Heart right ventricle (tissue), 16 donors: Measurements from ENCODE around the gene TUBB4A. TPM values are rescaled to one million over a fixed set of nuclear protein-coding genes. Genes with fewer than 3 reads are reported as not detected.

Source experiments
- ATAC-seq, 8 donors: fragments of 200-7000 bp; cut with Tn5 transposase; one replicate each; pipeline ENCODE4 v1.9.1; 2020; ENCODE audit warnings: mild to moderate bottlenecking in 8 of 8, moderate library complexity in 8 of 8, moderate number of reproducible peaks in 1 of 8
- DNase-seq, 2 donors: peaks; one replicate each; pipeline ENCODE4 v3.0.0-alpha.2; 2020
- H3K27ac ChIP-seq, 10 donors: fragments of 200-600 bp; sonication (generic) in 2 of 10; one replicate each; pipeline versions ENCODE4 v1.5.0 to v1.8.0; 2020 to 2022; ENCODE audit warnings: mild to moderate bottlenecking in 3 of 10
- H3K27me3 ChIP-seq, 7 donors: fragments of 200-600 bp; one replicate each; pipeline ENCODE4 v1.8.0; 2021 to 2022; ENCODE audit warnings: mild to moderate bottlenecking in 2 of 7
- H3K36me3 ChIP-seq, 9 donors: fragments of 200-600 bp; sonication (generic) in 1 of 9; one replicate each; pipeline versions ENCODE4 v1.5.0 to v1.8.0; 2020 to 2022; ENCODE audit warnings: mild to moderate bottlenecking in 2 of 9
- H3K4me1 ChIP-seq, 9 donors: fragments of 200-600 bp; sonication (generic) in 1 of 9; one replicate each; pipeline versions ENCODE4 v1.5.0 to v1.8.0; 2020 to 2022; ENCODE audit warnings: mild to moderate bottlenecking in 4 of 9
- H3K4me3 ChIP-seq, 10 donors: fragments of 200-600 bp; sonication (generic) in 2 of 10; one replicate each; pipeline versions ENCODE4 v1.5.0 to v1.8.0; 2020 to 2022; ENCODE audit warnings: mild to moderate bottlenecking in 7 of 10, moderate library complexity in 2 of 10
- H3K9me3 ChIP-seq, 11 donors: fragments of 200-600 bp in 10 of 11; sonication (generic) in 2 of 11; one replicate each; pipeline versions ENCODE4 v1.5.0 to v1.8.0; 2013 to 2022; ENCODE audit warnings: mild to moderate bottlenecking in 2 of 11, control low read depth in 1 of 11, moderate library complexity in 1 of 11
- CTCF ChIP-seq, 9 donors: fragments of 200-600 bp; sonication (generic) in 2 of 9; IDR thresholded peaks; one replicate each; pipeline versions ENCODE4 v1.5.0 to v1.8.0; 2021 to 2022; ENCODE audit warnings: antibody characterized with exemption in 9 of 9, mild to moderate bottlenecking in 5 of 9, moderate library complexity in 1 of 9
- WGBS, 2 donors: extraction: QIAGEN DNeasy Blood & Tissue Kit; methylation state at CpG; one replicate each; pipeline ENCODE4 v1.1.7; 2013; ENCODE audit warnings: inconsistent platforms in 1 of 2; 5-methylcytosine and 5-hydroxymethylcytosine counted together
- intact Hi-C, 10 donors: fragments of 100-400 bp; cut with DNase I; formaldehyde crosslinking; loops; one replicate each; pipeline versions ENCODE4 v1.11.1 to v1.14.2; 2022
- polyA plus RNA-seq, 2 donors: library from polyadenylated mRNA; stranded (reverse); fragments of 200-250 nt; gene quantifications; one replicate each; pipeline ENCODE4 v1.2.3, GENCODE V29; 2013
- total RNA-seq, 10 donors: library from RNA; stranded (reverse); fragmentation: NEBNext Ultra II Directional in 3 of 10; extraction: Animal tissue kit (Norgen Biotek cat#: 25700) in 3 of 10; gene quantifications; one replicate each; pipeline versions ENCODE4 v1.2.1 to v1.2.4, GENCODE V29; 2021 to 2023
- donor health status: Arrhythmogenic right ventricular cardiomyopathy.
- donor health status: ischemic (EF 13 %, LVEDD 7.1; RV severe dilation, severe dysfunction).
- donor health status: healthy with polysubstance abuse.
- donor health status: DM: no; HTN: yes; CAD: no.
- donor health status: DM: no; HTN: no; CAD: no.
- donor health status: ischemic (EF 25% LVEDD 6.9; RV normal size, moderate dysfunction).
- donor health status: ischemic (EF 25% LVEDD 5.7; RV mildly dilated, moderate dysfunction).
- donor health status: healthy.
- donor health status: DM: yes; HTN: yes; CAD: no.
- donor health status: Ischemic cardiomyopathy.
- donor health status: ischemic (EF 35%, LVEDD 5.7; RV mildly dilated, moderate dysfunction).
- donor health status: nonischemic (EF 11% LVEDD 7.7; RV severe dilation, severe dysfunction).
- donor health status: DM: yes; HTN: yes; CAD: no.
- donor health status: PGD.
- donor health status: ischemic (EF 29% LVEDD 5.4; RV normal size, mild dysfunction).
- donor health status: nonischemic (EF 23%, LVEDD 6.1; RV moderate dilation, normal function).

TUBB4A gene
- total and polyA plus RNA-seq, 12 donors: 0.19 to 6.6 (median 0.81) TPM

- peaks cover 0 to 50% (median 25%) of the 10 kb centered on the region in 7 donors for H3K27me3 ChIP-seq
- WGBS, 2 donors: 11 to 26% methylated on average over 11 of the region's 11 CpGs
- ATAC-seq (no peak), DNase-seq (no peak)
- intact Hi-C loops: no loop called here
- H3K27ac ChIP-seq: no peak overlapping the region
- TF ChIP-seq CTCF (IDR thresholded peaks at IDR 0.05): no peak
- no peaks in the 10 kb centered on the region for H3K36me3 ChIP-seq
- peaks cover 0 to 9% (median 0%) of the 10 kb centered on the region in 11 donors for H3K9me3 ChIP-seq
- no peak overlapping the region for H3K4me3 ChIP-seq
- H3K4me1 ChIP-seq: peaks cover 6 to 46% (median 26%) of the 10 kb centered on the region in 9 donors
These were observed 31.8 kb upstream of the TUBB4A start for GRCh38 chr19:6533746-6534418.

- ATAC-seq: no peak
- peak overlapping the region in 1 of 10 donors; percentile 12 for H3K4me3 ChIP-seq
- peaks cover 0 to 9% (median 0%) of the 10 kb centered on the region in 11 donors for H3K9me3 ChIP-seq
- intact Hi-C loops: no loop called here
- DNase-seq: no peak
- no peaks in the 10 kb centered on the region for H3K36me3 ChIP-seq
- WGBS, 2 donors: 52 to 65% methylated on average over 3 of the region's 3 CpGs
- TF ChIP-seq CTCF (IDR thresholded peaks at IDR 0.05): no peak
- H3K27ac ChIP-seq: no peak overlapping the region
- H3K27me3 ChIP-seq: peaks cover 0 to 50% (median 25%) of the 10 kb centered on the region in 7 donors
- H3K4me1 ChIP-seq: peaks cover 6 to 55% (median 26%) of the 10 kb centered on the region in 9 donors
These were observed 30.9 kb upstream of the TUBB4A start for GRCh38 chr19:6533000-6533328.

GRCh38 chr19:6532244-6532999, 30.3 kb upstream of the TUBB4A start:
- 48 to 62% methylated on average over 31 of the region's 31 CpGs for WGBS, 2 donors
- H3K4me3 ChIP-seq: peak overlapping the region in 1 of 10 donors; percentile 12
- no peak for ATAC-seq

DNA sequence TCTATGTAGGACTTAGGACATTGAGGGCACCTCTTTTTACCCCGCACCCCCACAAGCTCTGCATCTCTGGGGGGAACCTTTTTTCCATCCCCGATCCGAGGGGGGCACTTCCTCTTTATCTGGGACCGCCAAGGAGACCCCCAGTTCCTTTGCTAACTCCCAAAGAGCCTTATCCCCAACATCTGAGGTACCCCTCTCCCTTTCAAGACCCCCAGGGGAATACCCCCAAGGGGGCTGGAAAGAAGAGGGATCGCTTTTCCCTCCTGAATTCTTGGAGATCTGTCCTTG, 29.8 kb upstream of the TUBB4A start:
- TF ChIP-seq CTCF (IDR thresholded peaks at IDR 0.05): no peak
- Histone ChIP-seq H3K36me3 (no peaks in the 10 kb centered on the region), H3K4me1 (peaks cover 6 to 56% (median 26%) of the 10 kb centered on the region in 9 donors), H3K4me3 (peak overlapping the region in 4 of 10 donors; percentile 52 to 63 (median 56)), H3K27me3 (peaks cover 0 to 45% (median 25%) of the 10 kb centered on the region in 7 donors), H3K27ac (no peak overlapping the region), H3K9me3 (peaks cover 0 to 3% (median 0%) of the 10 kb centered on the region in 11 donors)
- 46 to 51% methylated on average over 5 of the region's 5 CpGs for WGBS, 2 donors
- intact Hi-C loops: no loop called here
- ATAC-seq (no peak), DNase-seq (no peak)

More at GRCh38 chr19:6532244-6532999, 30.3 kb upstream of the TUBB4A start:
- no peak overlapping the region for H3K27ac ChIP-seq
- DNase-seq: no peak
- H3K36me3 ChIP-seq: no peaks in the 10 kb centered on the region
- H3K9me3 ChIP-seq: peaks cover 0 to 4% (median 0%) of the 10 kb centered on the region in 11 donors
- intact Hi-C loops: no loop called here
- peaks cover 6 to 56% (median 26%) of the 10 kb centered on the region in 9 donors for H3K4me1 ChIP-seq
- TF ChIP-seq CTCF (IDR thresholded peaks at IDR 0.05): no peak
- peaks cover 0 to 47% (median 25%) of the 10 kb centered on the region in 7 donors for H3K27me3 ChIP-seq
